DOHH2 (cell line): ENCODE results near the gene RNF167.

Experiments used
- H3F3A ChIP-seq: fragments of 200-600 bp; sonication (generic), shearing (Covaris generic); 2 replicates; pipeline ENCODE4 v1.6.0; 2016; ENCODE audit warnings: antibody characterized with exemption, mild to moderate bottlenecking; ENCODE audit not compliant: control insufficient read depth, insufficient read depth
- H3K27ac ChIP-seq: fragments of 200-600 bp; sonication (generic); 2 replicates; pipeline ENCODE4 v1.5.1; 2014; ENCODE audit warnings: low read depth, mild to moderate bottlenecking, low read length, moderate library complexity
- H3K27me3 ChIP-seq: fragments of 200-600 bp; sonication (generic); 2 replicates; pipeline ENCODE4 v1.6.1; 2014; ENCODE audit warnings: mild to moderate bottlenecking, low read length, mixed read lengths; ENCODE audit not compliant: control insufficient read depth
- H3K36me3 ChIP-seq: fragments of 200-600 bp; sonication (generic); 2 replicates; pipeline ENCODE4 v1.6.1; 2014; ENCODE audit warnings: mild to moderate bottlenecking, low read length, moderate library complexity, mixed read lengths; ENCODE audit not compliant: control insufficient read depth
- H3K4me1 ChIP-seq: fragments of 200-600 bp; sonication (generic); 2 replicates; pipeline ENCODE4 v1.6.1; 2014; ENCODE audit warnings: mild to moderate bottlenecking, low read length, mixed read lengths; ENCODE audit not compliant: control insufficient read depth
- H3K4me2 ChIP-seq: fragments of 200-600 bp; sonication (generic); 2 replicates; pipeline ENCODE4 v1.6.0; 2014; ENCODE audit warnings: mild to moderate bottlenecking, low read length, moderate library complexity
- H3K4me3 ChIP-seq: fragments of 200-600 bp; sonication (generic); 2 replicates; pipeline ENCODE4 v1.5.1; 2014; ENCODE audit warnings: mild to moderate bottlenecking, low read length, mixed read lengths
- H3K79me2 ChIP-seq: fragments of 200-600 bp; sonication (generic); 2 replicates; pipeline ENCODE4 v1.6.1; 2014; ENCODE audit warnings: mild to moderate bottlenecking, low read length, mixed read lengths; ENCODE audit not compliant: control insufficient read depth
- H3K9me2 ChIP-seq: fragments of 200-600 bp; sonication (generic); replicated peaks from 2 replicates; pipeline ENCODE4 v1.6.1; 2014; ENCODE audit warnings: mild to moderate bottlenecking, low read length, mixed read lengths; ENCODE audit not compliant: control insufficient read depth
- H3K9me3 ChIP-seq: fragments of 200-600 bp; sonication (generic); 2 replicates; pipeline ENCODE4 v1.6.1; 2014; ENCODE audit warnings: antibody characterized with exemption, low read length, mixed read lengths; ENCODE audit not compliant: control insufficient read depth, insufficient read depth
- H4K20me1 ChIP-seq: fragments of 200-600 bp; sonication (generic); 2 replicates; pipeline ENCODE4 v1.6.0; 2014; ENCODE audit warnings: low read depth, mild to moderate bottlenecking, antibody characterized with exemption, low read length, moderate library complexity; ENCODE audit not compliant: control insufficient read depth, insufficient read depth
- CTCF ChIP-seq: fragments of 200-600 bp; sonication (generic); IDR thresholded peaks from one replicate; pipeline ENCODE4 v1.5.1; 2014; ENCODE audit warnings: antibody characterized with exemption, mild to moderate bottlenecking, low read depth, low read length; ENCODE audit not compliant: poor library complexity, severe bottlenecking
- EZH2phosphoT487 ChIP-seq: fragments of 200-600 bp; sonication (generic); IDR thresholded peaks from 2 replicates; pipeline ENCODE4 v1.6.1; 2017; ENCODE audit warnings: borderline replicate concordance, mild to moderate bottlenecking, antibody characterized with exemption, low read length, moderate library complexity, mixed read lengths

Gene RNF167

GRCh38 chr17:4939796-4940554 is at the start of gene RNF167, which contains the start of gene SLC25A11:
TSS of gene RNF167 (plus strand) at chr17:4940268. CDS start at chr17:4940910, 642 bp downstream.
TSS of gene SLC25A11 (minus strand) at chr17:4940046. CDS start at chr17:4939910, 136 bp downstream.
- TF ChIP-seq EZH2phosphoT487 (no peak), CTCF (no peak)
- Histone ChIP-seq H3K4me1 (peaks cover 53% of the 10 kb centered on the region), H3K79me2 (peaks cover 68% of the 10 kb centered on the region), H4K20me1 (no peaks in the 10 kb centered on the region; the same call in 1 of the 2 replicates), H3K27ac (peak within 1 kb of the TSS; percentile 92), H3K4me2 (peak within 1 kb of the TSS; percentile 94), H3K9me3 (no peaks in the 10 kb centered on the region), H3K4me3 (peak within 1 kb of the TSS; percentile 90), H3K27me3 (no peaks in the 10 kb centered on the region), H3K36me3 (peaks cover 90% of the 10 kb centered on the region), H3F3A (peaks cover 39% of the 10 kb centered on the region), H3K9me2 (no peaks in the 10 kb centered on the region)

DNA sequence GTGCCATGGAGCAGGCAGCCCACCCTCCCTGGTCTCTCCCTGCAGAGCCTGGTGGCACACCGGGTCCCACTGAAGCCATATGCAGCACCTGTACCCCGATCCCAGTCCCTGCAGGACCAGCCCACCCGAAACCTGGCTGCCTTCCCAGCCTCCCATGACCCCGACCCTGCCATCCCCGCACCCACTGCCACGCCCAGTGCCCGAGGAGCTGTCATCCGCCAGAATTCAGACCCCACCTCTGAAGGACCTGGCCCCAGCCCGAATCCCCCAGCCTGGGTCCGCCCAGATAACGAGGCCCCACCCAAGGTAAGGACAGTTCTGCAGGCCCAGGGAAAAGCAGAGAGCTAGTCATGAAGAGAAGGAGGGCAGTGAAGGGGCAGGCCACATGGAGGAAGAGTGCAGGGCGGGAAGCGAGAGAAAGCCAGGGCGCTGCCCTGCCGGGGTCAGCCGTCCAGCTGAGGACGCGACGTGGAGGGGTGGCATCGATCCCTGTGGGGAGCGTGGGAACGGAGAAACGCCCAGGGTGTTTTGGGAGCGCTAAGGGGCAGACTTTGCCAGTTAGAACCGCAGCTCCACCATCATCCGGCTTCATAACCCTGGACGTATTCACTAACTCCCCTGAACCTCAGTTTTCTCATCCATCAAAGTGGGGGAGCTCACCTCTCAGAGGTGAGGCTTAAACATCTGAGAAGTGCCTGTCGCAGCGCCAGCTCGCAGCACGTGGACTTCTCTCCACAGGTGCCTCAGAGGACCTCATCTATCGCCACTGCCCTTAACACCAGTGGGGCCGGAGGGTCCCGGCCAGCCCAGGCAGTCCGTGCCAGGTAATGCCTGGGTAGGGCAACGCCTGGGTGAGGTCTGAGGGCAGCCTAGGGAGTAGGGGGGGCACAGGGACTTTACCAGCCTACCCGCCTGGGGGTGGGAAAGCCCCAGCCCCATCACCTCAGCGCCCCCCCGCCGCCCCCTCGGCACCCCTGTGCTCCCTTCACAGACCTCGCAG is 48.4 kb upstream of the RNF167 start:
- Histone ChIP-seq H3K36me3 (peaks cover 42% of the 10 kb centered on the region), H3F3A (no peaks in the 10 kb centered on the region), H3K79me2 (no peaks in the 10 kb centered on the region), H3K4me3 (no peak overlapping the region), H4K20me1 (no peaks in the 10 kb centered on the region), H3K9me2 (no peaks in the 10 kb centered on the region), H3K27ac (no peak overlapping the region), H3K4me1 (no peaks in the 10 kb centered on the region), H3K9me3 (no peaks in the 10 kb centered on the region), H3K27me3 (no peaks in the 10 kb centered on the region), H3K4me2 (no peak overlapping the region)
- TF ChIP-seq CTCF: no peak

DNA sequence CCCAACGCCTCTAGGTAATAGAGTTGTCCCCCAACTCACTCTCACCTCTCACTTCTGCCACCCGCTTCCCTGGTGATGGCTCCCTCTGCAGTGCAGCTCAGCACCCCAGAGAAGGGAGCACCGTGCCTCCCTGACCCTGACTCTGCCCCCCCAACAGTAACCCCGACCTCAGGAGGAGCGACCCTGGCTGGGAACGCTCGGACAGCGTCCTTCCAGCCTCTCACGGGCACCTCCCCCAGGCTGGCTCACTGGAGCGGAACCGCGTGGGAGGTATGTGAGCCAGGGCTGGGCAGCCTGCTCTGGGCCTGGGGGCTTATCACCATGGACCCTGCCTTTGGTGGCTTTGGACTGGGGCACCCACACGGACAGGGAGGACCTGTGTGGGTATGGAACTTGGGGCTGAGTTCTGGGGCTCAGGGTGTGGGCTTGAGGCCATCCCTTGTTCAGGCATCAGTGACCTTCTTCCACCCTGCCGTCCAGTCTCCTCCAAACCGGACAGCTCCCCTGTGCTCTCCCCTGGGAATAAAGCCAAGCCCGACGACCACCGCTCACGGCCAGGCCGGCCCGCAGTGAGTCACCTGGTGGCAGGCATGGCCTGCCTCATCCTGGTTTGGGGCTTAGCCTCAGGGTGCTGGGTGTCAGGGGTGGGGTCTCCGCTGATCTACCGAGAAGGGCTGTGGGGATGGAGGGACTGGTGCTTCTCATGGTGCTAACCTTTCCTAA is 47.4 kb upstream of the RNF167 start:
- Histone ChIP-seq H3K4me1 (no peaks in the 10 kb centered on the region), H3K27me3 (no peaks in the 10 kb centered on the region), H3K36me3 (peaks cover 37% of the 10 kb centered on the region), H3K27ac (no peak overlapping the region), H3K9me2 (no peaks in the 10 kb centered on the region), H4K20me1 (no peaks in the 10 kb centered on the region), H3K4me3 (no peak overlapping the region), H3K79me2 (no peaks in the 10 kb centered on the region), H3K9me3 (no peaks in the 10 kb centered on the region), H3F3A (no peaks in the 10 kb centered on the region), H3K4me2 (no peak overlapping the region)
- TF ChIP-seq EZH2phosphoT487: no peak
